Glomerular endothelial cell (primary cell): ENCODE data around the gene RNF111. TPM values are rescaled to one million over a fixed set of nuclear protein-coding genes. Genes with fewer than 3 reads are reported as not detected.
A peak's percentile ranks its signal among the peaks of the same experiment; 100 is the strongest.
"Not testable (repeated sequence)": the region's sequence is repeated elsewhere in the genome, so short reads cannot be mapped to it uniquely, and the experiment has no call there.

ENCODE experiments used
- DNase-seq: peaks from one replicate; pipeline ENCODE4 v3.0.0-alpha.2; 2011; ENCODE audit warnings: low read depth, low spot score; ENCODE audit errors: extremely low read depth
- total RNA-seq: library from RNA; depleted of rRNA; stranded (reverse); fragments of >200 nt; gene quantifications from 2 replicates; pipeline ENCODE4 v1.2.3, GENCODE V29; 2015

RNF111 gene
- total RNA-seq, 1 donor from 2014 or later, result 30.6 TPM

- not testable (repeated sequence) for DNase-seq
Observed at GRCh38 chr15:59127255-59127654, 139.8 kb downstream of the RNF111 start.

DNA sequence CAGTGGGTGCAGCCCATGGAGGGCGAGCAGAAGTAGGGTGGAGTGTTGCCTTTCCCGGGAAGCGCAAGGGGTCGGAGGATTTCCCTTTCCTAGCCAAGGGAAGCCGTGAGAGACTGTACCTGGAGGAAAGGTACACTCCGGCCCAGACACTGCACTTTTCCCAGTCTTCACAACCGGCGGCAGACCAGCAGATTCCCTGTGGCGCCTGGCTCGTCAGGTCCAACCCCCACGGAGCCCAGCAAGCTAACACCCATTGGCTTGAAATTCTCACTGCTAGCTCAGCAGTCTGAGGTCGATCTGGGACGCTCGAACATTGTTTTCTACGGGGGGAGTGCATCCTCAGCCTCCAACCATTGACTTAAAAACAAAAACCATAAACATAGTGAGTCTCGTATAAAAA, 144.0 kb downstream of the RNF111 start:
- no peak for DNase-seq

DNA sequence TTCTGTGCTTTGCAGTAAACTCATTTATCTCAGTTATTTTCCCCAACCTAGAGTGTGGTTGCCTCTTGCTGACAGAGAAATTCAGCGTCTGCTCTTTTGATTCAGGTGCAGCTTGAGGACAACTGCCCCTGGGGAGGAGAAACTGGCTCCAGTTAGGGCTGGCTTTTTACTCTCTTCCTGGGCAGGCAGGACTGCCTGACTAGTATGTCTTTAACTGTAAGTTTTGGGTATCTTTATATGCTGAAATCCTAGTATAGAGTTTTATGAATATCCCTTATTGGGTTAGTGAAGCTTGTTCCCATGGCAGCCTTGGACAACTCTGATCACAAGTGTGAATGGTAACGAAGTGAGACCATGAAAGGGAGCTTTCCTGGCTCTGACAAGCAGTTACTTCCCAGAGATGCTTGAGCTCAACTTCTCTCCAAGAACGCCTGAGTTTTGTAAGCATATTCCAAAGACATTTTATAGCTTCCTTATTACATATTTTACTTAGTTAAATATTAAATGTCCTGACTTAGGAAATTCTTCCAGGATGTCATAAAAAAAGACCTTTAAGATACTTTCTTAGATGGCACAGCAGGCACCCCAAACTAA, 144.6 kb downstream of the RNF111 start:
- no peak for DNase-seq

DNA sequence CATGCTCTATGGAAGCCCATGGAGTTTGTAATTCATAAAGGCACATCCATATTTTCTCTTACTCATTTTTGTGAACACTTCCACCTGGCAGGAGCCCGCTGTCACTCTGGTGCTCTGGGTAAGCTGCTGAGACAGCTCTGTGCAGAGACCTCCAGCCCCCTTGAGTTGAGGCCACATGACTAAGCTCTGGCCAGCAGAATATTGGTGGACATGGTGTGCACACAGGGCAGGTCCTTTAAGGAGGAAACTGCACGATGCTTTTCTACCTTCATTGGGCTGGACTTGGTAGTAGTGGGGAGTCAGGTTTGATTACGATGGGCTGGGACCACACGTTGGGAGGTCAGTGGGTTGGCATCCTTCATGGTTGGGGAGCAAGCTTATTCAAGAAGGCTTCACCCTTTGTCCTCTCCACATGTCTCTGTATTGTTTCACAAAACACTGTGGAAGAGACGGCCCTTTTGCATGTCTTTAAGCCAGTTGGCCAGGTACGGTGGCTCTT, 146.5 kb downstream of the RNF111 start:
- DNase-seq, result no peak

GRCh38 chr15:59137566-59137965, 150.1 kb downstream of the RNF111 start:
- no peak for DNase-seq

DNA sequence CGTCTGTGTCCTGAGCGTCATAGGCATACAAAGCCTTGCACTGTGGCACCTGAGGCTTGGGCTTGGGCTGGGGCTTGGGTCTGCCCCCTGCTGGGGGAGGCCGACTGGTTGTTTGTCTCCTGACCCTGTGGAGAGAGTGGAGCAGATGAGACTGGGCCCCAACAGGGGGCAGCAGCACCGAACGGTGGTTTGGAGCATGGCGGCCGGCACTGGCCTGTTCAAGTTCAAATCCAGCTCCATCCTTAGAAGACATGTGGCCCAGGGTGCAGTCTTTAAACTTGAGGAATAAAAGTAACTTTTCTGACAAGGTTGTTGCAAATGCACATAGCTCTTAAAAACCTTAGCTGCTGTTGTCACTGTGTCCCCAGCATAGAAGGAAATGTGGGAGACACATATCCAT, 150.8 kb downstream of the RNF111 start:
- peak; percentile 22 for DNase-seq

- DNase-seq, result no peak
Observed at GRCh38 chr15:59140422-59141226, 153.2 kb downstream of the RNF111 start.

DNA sequence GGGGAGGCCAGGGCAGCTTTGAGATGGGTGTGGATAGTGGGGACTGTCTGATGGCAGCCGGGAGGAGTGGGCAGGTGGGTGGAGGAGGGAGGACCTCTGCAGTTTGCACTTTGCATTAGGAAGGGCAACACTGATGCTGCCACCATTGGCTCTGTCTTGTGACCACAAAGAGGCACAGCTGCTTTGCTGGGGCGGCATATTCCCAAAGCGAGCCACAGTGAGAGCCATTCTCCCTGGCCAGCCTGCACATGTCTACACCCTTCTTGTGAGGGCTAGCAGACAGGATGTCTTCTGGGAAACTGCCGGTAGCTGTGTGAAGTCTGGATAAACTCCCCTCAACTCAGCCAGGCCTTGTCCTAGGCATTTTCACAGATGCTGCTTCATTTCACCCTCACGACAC, 155.8 kb downstream of the RNF111 start:
- DNase-seq, result no peak

GRCh38 chr15:59144594-59144993, 157.1 kb downstream of the RNF111 start:
- DNase-seq, result not testable (repeated sequence)

Other genes starting within 250 kb of the RNF111 start
- 183 and 189 TPM in 2 replicates for gene ADAM10, start 238.0 kb upstream of the RNF111 start, total RNA-seq
- gene MINDY2, start 216.4 kb upstream of the RNF111 start, total RNA-seq, result 13.5 and 14.7 TPM in 2 replicates
- gene SLTM, start 54.0 kb upstream of the RNF111 start, total RNA-seq, result 36.2 and 68.6 TPM in 2 replicates
- gene CCNB2, start 117.5 kb downstream of the RNF111 start, total RNA-seq, result 8.9 and 22.3 TPM in 2 replicates
- gene LDHAL6B, start 219.2 kb downstream of the RNF111 start, total RNA-seq, result not detected in 2 replicates